GM19193 (cell line): ENCODE results near the gene RDH16.
A peak's percentile ranks its signal among the peaks of the same experiment; 100 is the strongest.

ENCODE experiments used
- POLR2A ChIP-seq: IDR thresholded peaks from 4 replicates; pipeline ENCODE4 v1.6.1; 2011; ENCODE audit not compliant: insufficient read depth, insufficient read length; ENCODE audit errors: extremely low read depth

Gene RDH16

GRCh38 chr12:56957229-56958052 is at the start of gene RDH16:
Gene RDH16 (minus strand): TSS chr12:56957608. CDS start chr12:56957462, 146 bp downstream.
- no peak for TF ChIP-seq POLR2A

DNA sequence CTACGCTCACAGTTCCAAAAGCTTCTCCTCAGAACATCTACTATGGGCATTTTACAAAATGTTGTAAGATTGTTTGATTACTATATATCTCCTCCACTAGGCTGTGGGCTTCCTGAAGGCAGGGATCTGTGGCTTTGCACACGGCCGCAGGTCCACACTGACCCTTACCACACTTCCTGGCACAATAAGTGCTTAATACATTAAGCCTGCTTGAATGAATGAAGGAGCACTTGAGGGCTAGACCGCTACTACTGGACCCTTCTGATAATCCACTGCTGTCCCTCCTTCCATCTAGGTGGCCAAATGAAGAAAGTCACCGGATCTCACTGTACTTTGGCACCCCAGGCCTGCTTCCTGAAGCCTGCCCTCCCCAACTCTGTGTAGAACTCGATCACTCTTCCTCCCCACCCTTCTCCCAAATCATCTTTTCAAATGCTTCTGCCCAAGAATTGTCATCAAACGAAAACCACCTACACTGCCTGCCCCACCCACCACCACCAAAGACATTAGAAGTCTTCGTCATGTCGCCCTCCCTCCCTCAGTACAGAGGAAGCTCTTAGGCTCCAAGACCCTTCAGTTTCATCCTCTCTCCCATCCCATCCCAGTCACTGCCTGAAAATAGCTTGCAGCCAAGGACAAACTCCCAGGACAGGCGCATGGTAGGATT is 49.5 kb upstream of the RDH16 start:
- TF ChIP-seq POLR2A = no peak

GRCh38 chr12:57005980-57006808 is 48.8 kb upstream of the RDH16 start, which contains the start of gene ZBTB39:
Gene ZBTB39 (minus strand): TSS chr12:57006546. CDS start chr12:57004917, 1,629 bp downstream.
- TF ChIP-seq POLR2A = peak; percentile 81

GRCh38 chr12:57004651-57005050 is 47.2 kb upstream of the RDH16 start:
- TF ChIP-seq POLR2A = no peak

GRCh38 chr12:57003395-57003794 is 46.0 kb upstream of the RDH16 start:
- no peak for TF ChIP-seq POLR2A

- TF ChIP-seq POLR2A = no peak
These were observed 44.1 kb upstream of the RDH16 start for GRCh38 chr12:57001448-57001906.

GRCh38 chr12:57000393-57000792 is 43.0 kb upstream of the RDH16 start:
- no peak for TF ChIP-seq POLR2A

- no peak for TF ChIP-seq POLR2A
These were observed 42.0 kb upstream of the RDH16 start for GRCh38 chr12:56999456-56999855.

DNA sequence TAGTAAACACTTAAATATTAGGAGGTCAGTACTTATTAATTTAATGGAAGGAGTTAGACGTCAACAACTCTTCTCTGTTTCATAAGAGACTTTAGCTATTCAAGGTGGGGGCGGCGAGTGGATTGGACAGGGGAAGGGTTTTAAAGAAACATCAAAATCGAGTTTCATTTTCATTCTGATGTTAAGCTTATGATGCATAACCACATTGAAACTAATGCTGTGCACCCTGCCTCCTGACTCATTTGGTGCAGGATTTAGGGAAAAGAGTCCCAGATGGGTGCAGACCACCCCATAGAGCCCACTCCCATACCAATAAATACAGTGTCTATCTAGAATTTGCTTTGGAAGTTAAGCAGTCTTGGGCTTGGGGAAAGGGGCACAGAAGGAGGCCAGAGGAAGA is 41.6 kb upstream of the RDH16 start:
- TF ChIP-seq POLR2A = no peak

- TF ChIP-seq POLR2A = no peak
These were observed 40.9 kb upstream of the RDH16 start for GRCh38 chr12:56998316-56998715.

DNA sequence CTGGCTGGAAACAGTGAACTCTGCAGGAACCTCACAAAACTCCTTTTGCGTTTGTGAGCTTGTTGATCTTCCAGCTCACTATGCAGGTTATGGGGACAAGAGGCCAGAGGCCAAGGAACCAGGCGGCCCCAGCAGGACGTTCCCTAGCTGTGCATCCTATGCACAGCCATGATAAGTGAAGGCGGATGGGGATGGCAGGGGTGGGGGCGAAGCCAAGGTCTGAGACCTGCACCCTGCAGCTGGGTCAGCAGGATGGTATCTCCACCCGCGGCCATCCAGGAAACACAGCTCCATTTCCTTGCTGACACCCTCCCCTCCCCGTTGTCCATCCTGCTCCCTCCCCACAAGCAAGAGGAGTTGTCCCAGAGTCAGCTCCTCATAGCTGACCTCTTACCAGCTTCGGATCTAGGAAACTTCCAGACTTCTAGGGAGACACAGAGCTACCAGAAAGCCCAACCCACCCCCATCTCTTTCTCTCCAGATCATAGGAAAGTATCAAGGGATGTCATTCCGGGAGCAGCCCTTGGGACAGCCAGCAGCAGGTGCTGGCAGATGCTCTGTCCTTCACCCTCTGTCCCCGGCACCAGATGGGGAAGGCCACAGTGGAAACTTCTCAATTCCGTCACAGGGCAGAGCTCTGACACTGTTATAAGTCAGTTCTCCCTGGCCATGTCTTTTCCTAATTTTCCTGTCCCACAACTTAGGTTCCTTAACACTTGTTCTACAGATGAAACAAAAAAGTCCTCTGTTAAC is 39.6 kb upstream of the RDH16 start:
- no peak for TF ChIP-seq POLR2A

DNA sequence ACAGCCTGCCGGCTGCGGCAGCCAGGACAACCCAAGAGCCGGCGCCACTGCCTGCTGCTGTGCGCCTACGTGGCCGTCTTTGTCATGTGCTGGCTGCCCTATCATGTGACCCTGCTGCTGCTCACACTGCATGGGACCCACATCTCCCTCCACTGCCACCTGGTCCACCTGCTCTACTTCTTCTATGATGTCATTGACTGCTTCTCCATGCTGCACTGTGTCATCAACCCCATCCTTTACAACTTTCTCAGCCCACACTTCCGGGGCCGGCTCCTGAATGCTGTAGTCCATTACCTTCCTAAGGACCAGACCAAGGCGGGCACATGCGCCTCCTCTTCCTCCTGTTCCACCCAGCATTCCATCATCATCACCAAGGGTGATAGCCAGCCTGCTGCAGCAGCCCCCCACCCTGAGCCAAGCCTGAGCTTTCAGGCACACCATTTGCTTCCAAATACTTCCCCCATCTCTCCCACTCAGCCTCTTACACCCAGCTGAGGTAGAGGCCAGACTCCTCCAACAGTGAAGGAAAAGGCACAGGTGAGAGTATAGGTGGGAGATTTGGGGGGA is 38.6 kb upstream of the RDH16 start:
- no peak for TF ChIP-seq POLR2A

DNA sequence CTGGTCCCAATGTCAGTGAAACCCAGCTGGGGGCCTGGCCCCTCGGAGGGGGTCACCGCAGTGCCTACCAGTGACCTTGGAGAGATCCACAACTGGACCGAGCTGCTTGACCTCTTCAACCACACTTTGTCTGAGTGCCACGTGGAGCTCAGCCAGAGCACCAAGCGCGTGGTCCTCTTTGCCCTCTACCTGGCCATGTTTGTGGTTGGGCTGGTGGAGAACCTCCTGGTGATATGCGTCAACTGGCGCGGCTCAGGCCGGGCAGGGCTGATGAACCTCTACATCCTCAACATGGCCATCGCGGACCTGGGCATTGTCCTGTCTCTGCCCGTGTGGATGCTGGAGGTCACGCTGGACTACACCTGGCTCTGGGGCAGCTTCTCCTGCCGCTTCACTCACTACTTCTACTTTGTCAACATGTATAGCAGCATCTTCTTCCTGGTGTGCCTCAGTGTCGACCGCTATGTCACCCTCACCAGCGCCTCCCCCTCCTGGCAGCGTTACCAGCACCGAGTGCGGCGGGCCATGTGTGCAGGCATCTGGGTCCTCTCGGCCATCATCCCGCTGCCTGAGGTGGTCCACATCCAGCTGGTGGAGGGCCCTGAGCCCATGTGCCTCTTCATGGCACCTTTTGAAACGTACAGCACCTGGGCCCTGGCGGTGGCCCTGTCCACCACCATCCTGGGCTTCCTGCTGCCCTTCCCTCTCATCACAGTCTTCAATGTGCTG is 38.0 kb upstream of the RDH16 start:
- no peak for TF ChIP-seq POLR2A
